GM12873 (cell line): ENCODE measurements around the gene TRPM3.

ENCODE experiments used
- TF ChIP-seq, protein P1 (sequence below): IDR thresholded peaks from 2 replicates; pipeline ENCODE4 v1.5.1; 2012; ENCODE audit warnings: low read depth, mild to moderate bottlenecking, moderate library complexity, low read length, control low read depth; ENCODE audit not compliant: insufficient read depth; ENCODE audit errors: missing control alignments

Gene TRPM3

DNA sequence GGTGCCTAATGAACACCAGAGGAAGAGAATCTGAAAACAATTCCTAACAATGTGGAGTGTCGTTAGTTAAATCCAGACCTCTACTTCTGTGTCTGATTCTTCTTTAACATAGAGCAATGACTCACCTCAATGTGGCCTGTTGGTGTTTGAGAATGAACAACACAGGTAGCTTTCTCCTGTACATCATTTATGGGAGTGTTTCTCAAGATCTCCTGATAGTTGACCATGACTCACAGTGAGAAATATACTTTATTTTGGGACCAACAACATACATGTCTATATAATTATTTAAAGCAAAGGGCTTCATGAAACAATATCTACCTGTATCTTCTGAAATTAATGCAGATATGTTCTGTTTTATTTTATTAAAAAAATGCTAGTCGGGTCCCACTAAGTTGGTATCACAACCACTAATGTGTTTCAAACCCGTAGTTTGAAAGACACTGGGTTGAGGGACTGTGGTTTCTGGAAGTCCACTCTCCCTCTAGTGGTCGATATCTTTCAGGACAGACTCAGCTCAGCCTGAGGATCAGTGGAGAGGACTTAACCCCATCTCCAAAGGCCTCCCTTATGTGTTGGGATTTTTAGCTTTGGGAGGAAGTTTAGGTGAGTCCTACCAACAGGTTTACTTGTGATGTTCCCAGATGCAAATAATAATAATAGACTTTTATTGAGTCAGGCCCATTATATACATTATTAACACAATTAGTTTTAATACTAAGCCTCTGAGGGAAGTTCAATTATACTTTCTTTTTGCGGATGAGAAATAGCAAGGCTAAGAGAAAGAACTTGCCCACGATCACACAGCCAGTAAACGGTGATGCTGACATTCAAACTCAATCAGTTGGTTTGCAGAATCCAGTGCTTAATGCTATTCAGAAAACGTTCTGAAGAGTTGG lies 636.9 kb downstream of the TRPM3 start:
- TF ChIP-seq, protein P1, sequence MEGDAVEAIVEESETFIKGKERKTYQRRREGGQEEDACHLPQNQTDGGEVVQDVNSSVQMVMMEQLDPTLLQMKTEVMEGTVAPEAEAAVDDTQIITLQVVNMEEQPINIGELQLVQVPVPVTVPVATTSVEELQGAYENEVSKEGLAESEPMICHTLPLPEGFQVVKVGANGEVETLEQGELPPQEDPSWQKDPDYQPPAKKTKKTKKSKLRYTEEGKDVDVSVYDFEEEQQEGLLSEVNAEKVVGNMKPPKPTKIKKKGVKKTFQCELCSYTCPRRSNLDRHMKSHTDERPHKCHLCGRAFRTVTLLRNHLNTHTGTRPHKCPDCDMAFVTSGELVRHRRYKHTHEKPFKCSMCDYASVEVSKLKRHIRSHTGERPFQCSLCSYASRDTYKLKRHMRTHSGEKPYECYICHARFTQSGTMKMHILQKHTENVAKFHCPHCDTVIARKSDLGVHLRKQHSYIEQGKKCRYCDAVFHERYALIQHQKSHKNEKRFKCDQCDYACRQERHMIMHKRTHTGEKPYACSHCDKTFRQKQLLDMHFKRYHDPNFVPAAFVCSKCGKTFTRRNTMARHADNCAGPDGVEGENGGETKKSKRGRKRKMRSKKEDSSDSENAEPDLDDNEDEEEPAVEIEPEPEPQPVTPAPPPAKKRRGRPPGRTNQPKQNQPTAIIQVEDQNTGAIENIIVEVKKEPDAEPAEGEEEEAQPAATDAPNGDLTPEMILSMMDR, result peak; percentile 71

DNA sequence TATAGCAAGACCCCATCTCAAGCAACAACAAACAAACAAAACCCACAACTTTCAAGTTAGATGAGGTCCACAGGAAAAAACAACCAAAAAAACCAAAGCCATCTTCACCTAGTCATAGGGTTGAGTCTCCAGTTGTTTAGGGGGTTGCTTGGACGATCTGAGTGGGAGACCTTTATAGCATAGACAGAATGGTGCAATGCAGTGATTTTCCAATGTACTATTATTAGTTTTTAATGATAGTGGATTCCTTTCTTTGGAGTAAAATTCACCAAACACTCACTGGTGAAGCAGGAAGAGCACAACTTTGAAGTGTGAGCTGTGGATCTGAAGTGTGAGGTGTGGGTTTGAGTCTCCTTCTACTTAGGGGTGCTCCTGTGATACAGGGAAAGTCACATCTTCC lies 640.0 kb downstream of the TRPM3 start:
- TF ChIP-seq, protein P1, result no peak

DNA sequence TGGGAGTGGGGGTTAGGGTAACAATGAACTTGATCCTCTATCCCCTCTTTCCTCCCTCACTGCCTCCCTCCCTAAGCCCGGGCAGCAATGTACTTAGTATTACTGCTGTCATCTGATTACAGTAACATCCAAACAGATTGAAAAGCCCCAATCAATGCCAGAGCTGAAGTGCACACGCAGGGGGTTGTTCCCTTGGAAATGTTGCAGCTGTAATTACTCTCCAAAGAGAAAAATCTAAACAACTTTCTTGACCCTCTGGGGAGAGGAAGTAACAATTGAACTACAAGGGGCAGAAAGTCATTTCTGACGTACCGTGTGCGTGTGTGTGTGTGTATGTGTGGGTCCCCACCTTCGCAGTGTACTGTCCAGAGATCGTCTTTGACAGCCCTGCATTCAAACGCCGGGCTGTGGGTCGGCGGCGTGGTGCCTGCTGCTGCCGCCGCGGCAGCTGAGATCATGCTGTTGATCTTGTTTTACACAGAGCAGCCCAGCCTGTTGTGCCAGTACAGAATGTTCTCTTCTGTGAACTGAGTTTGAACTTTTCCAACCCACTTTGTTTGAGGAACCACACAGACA lies 640.9 kb downstream of the TRPM3 start:
- TF ChIP-seq, protein P1, result no peak

DNA sequence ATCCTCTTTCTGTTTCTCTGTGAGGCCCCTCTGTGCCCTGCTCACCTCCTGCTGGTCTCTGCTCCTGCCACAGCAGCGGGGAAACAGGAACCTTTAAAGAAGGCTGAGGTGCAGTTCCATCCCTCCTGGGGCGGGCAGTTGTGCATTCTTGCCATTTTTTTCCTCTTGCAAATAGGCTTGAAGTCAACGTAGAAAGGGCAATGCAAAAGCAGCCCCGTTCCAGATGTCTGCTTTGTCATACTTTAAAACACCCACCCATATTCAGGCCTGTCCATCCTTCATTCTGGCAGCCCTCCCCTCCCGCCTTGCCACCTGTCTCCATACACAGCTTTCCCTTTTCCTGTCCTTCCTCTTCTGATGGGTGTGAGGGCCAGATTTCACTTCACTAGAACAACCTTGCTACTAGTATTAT lies 641.5 kb downstream of the TRPM3 start:
- TF ChIP-seq, protein P1, result no peak
